ENCODE data around the gene ZC3H12D.
"Not testable (repeated sequence)": the region's sequence is repeated elsewhere in the genome, so short reads cannot be mapped to it uniquely, and the experiment has no call there.

Gene ZC3H12D

GRCh38 chr6:149460249-149460648, 24.6 kb downstream of the ZC3H12D start:
- not testable (repeated sequence) for DNase-seq (ENCODE audit: extremely low read depth in 1 of 2, low read depth in 1 of 2)

- DNase-seq (ENCODE audit: extremely low read depth in 1 of 2, low read depth in 1 of 2): no peak
Observed at GRCh38 chr6:149459761-149460160, 25.1 kb downstream of the ZC3H12D start.

DNA sequence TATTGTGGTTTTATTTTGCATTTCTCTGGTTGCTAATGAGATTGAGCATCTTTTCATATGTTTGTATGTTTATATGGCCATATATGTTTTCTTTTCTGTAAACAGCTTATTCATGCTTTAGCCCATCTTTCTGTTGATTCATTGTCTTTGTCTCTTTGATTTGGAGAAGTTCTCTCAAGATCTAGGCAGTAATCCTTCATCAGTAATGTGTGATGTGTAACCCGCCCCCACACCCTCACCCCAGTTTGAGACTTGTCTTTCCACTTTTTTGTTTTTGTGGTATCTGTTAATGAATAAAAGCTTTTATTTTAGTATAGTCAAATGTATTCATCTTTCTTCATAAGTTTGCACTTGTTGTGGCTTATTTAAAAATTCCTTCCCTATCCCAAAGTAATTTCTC, 26.0 kb downstream of the ZC3H12D start:
- DNase-seq (ENCODE audit: extremely low read depth in 1 of 2, low read depth in 1 of 2): no peak

- no peak for DNase-seq (ENCODE audit: extremely low read depth in 1 of 2, low read depth in 1 of 2)
Observed at GRCh38 chr6:149458196-149458595, 26.6 kb downstream of the ZC3H12D start.

DNA sequence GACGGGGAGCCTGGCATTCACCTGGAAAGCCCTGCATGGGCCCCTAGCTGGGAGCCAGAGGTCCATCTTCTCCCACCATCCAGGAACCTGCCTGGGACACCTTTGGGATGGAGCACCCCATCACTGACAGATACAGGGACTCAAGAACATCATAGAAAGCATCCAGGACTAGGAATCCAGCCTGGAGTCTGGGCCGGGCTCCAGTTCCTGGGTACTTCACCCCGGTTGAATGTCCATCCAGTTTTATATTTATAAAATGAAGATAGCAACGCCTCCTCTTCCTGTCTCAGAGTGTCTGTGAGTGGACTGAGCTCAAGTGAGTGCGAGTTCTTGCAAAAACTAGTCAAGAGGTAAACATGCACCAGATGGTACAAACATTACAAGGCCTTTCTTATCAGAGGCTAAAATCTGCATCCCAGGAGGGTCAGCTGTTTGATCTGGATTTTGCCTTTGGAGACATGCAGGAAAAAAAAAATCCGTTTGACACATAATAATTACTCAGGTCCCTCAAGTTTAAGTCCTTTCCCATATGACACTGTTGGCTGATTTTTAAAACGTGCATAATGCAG, 27.4 kb downstream of the ZC3H12D start:
- no peak for DNase-seq (ENCODE audit: extremely low read depth in 1 of 2, low read depth in 1 of 2)

GRCh38 chr6:149456311-149457021, 28.3 kb downstream of the ZC3H12D start:
- DNase-seq (ENCODE audit: extremely low read depth in 1 of 2, low read depth in 1 of 2): no peak

DNA sequence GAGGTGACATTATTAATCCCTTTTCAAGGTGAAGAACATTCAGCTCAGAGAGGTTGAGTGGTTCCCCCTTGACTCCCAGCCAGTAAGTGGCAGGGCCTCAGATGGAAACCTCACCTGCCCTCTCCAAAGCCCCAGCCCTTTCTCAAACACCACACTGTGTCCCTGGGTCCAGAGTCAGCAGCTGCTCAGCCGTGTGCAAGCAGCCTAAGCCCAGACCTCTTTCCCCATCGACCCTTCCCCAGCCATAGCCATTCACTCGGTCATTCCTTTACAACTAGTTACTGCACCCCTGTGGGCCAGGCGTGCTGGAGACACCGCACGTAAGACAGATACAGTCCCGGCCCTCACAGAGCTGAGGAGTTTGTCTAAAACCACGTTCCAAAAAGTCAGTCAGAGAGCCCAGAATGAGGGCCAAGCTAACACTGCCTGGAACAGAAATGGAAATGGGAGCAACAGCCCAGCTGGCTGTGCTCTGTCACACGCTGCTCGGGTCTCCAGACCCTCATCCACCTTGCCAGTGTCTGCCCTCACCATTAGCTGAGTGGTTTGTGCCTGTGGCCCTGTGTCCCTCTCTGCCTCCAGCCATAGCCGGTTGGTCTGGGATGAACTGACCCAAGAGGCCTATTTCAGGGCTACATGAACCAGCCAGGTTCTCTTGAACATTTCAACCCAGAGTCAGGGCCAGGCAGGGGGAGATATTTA, 29.6 kb downstream of the ZC3H12D start:
- no peak for DNase-seq (ENCODE audit: extremely low read depth in 1 of 2, low read depth in 1 of 2)

- no peak for DNase-seq (ENCODE audit: extremely low read depth in 1 of 2, low read depth in 1 of 2)
Observed at GRCh38 chr6:149454346-149454848, 30.4 kb downstream of the ZC3H12D start.

DNA sequence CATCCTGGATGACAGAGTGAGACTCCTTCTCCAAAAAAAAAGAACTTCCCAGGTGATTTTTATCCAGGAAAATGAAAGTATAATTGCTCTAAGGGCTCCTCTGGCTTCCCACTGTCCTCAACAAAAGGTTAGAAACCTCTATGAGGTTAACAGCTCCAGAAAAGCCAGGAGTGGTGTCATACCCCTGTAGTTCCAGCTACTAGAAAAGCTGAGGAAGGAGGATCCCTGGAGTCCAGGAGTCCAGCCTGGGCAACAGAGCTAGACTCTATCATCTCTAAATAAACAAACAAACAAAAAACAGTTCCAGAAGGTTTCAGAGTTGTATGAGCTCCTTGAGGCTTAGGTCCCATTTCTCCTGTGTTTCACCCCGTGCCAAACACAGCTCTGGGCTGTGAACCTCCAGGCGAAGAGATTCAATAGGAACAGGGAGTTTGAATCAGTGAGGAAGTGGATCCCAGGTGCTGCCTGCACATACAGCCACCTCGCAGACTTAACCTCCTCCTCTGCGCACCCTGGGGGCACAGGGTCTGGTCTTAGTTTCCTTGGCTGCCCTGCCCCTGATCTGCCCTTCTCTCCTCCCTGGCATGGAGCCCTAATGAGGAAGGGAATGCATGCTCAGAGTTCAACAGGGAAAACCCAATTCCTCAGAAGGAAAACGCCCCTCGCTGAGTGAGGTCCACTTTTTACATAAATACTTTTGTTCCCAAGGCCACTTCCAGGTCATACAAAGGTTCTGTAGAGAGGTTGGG, 31.0 kb downstream of the ZC3H12D start:
- no peak for DNase-seq (ENCODE audit: extremely low read depth in 1 of 2, low read depth in 1 of 2)

DNA sequence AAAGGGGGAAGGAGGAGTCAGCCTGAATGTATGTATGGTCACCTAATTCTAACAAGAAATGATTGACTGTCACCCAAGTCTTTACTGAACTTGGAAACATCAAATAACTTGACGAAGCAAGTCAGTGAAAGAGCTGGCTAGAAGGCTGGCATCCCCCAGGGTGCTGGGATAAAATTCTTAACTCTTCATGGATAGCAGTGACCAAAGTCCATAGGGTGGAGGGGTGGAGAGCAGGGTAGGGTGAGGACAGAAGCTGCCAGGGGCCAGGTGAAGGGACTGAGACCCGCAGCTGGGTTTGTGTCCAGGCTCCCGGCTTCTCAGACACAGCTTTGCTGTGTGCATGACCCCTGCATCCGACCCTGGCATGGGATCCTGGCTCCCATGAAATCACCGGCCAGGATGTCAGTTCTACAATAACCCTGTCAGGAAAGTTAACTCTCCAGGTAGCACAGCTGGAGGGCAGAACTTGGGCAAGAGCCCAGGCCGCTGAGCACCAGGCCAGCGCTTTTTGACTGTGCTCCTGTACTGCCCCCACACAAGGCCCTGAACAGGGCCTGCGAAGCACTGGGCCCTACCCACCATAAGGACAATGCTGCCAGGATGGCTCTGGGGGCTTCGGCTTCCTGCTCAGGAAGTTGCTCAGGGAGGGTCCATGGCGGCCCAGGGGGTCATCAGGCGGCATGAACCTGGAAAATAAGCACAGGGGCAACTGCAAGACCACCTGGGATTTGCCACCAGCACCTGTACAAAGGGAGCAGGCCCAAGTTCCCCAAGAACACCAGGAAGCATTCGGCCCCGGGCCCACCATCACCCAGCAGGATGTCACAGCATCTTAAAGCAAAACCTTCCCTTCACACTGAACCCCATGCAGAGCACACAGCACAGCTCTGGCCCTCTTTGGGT, 32.5 kb downstream of the ZC3H12D start:
- DNase-seq (ENCODE audit: extremely low read depth in 1 of 2, low read depth in 1 of 2): no peak

DNA sequence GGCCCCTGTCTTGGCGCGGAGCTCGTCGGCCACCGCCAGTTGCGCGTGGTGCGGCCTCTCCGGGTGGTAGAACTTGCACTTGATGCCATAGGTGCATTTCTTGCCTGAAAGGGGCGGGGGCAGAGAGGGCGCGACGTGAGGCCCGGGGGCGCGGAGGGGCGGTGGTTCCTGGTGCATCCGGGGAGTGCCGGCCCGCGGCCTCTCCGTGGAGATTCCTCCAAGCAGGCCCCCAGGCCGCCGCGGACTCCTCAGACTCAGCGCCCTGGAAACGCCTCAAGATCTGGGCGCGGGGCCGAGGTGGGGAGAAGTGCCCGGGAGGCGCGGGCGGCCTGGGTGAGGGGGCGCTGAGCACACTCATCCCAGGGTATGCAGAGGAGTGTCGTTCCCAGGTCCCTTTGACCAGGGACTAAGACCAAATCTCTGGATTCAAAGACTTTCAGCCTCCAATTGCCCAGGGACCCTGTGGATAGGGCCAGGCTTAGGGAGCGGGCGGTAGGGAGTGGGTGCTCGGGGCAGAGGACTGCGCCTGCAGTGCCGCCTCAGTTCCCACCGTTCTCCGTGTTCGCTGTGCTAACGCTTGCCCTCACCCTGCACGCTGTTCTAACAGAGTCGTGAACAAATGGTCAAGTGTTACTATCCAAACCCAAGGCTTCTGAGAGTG, 33.3 kb downstream of the ZC3H12D start:
- no peak for DNase-seq (ENCODE audit: extremely low read depth in 1 of 2, low read depth in 1 of 2)

DNA sequence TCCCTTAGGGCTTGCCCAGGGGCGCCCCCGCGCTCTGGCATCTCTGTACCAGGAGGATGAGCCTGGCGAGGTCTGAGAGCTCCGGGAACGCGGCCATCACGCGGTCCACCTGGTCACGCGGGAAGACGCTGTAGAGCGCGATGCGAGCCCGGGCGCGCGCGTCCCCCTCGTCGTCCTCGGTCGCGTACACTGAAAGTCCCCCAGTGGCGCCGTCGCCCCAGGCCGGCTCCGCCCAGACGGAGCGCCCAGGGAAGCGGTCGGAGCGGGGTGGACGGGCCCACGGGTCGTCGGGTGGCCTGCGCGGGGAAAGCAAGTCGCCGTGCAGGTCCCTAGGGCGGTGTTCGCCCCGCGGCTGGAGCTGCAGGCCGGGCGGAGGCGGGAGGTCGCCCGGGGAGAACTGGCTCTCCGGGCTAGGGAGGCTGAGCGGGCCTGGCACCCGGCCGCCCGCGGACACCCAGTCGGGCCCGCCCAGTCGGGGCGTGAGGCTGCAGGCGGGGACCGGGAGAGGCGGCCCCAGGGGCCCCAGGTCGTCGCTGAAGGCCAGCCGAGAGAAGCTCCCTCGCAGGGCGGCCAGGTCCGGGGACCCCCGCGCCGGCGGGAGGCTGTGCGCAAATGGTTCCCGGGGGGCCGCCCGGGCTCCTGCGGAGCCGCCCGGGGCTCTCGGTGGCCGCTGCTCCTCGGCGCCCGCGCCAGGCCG, 34.0 kb downstream of the ZC3H12D start:
- no peak for DNase-seq (ENCODE audit: extremely low read depth in 1 of 2, low read depth in 1 of 2)

DNA sequence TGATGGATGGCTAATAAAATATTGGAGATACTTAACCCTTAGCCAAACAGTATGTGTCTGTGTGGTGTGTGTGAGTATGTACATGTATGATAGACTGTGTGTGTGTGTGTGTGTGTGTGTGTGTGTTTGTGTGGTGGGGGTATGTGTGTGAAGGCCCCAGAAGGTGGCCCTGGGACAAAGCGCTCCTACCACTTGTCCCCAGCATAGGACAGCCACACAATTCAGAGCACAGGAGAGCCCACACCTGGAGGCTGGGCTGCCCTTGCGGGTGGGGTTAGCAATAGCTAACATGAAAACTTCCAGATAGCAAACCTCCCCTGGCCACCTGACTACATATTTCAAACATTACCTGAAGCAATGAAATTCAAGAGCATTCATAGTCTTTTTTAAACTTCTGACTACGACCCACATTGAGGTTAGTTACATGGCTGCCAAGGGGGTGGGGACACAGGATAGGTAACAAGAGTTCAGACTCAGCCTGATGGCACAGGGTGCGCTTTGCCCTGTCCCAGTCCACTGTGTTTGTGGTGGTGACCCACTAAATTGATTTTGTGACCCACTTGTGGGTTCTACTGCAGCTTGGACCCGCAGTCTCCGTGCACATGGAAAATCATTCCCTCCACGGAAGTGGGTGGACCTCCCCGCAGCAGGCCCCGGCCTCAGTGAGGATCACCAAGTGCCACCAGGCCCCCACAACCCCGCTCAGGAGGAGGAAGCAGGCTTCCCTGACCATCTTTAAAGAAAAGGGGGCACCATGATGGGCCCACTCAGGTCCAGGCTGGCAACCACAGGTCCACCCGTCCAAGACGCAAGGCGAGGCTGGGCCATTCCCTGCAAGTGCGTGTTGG, 34.8 kb downstream of the ZC3H12D start:
- no peak for DNase-seq (ENCODE audit: extremely low read depth in 1 of 2, low read depth in 1 of 2)

GRCh38 chr6:149448821-149449453, 35.9 kb downstream of the ZC3H12D start:
- DNase-seq (ENCODE audit: extremely low read depth in 1 of 2, low read depth in 1 of 2): no peak

GRCh38 chr6:149446791-149447376, 37.9 kb downstream of the ZC3H12D start:
- DNase-seq (ENCODE audit: extremely low read depth in 1 of 2, low read depth in 1 of 2): no peak

GRCh38 chr6:149445573-149445972, 39.2 kb downstream of the ZC3H12D start:
- no peak for DNase-seq (ENCODE audit: extremely low read depth in 1 of 2, low read depth in 1 of 2)

DNA sequence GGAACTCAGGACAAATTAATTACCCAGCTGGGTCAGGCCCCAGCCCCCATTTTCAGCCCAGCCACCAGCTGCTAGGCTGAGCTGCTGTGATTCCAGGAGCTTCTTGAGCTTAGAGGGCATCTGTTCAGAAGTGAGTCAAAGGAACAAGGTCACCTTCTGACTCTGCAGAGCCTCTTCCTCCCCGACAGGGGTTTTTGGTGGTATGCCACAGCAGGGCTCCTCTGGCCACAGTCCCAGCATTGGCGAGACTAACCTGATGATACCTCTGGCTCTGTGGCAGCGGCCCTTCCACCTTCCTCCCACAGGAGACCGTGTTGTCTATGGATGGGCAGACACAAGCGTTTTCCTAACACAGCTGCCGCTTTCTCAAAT, 39.7 kb downstream of the ZC3H12D start:
- DNase-seq (ENCODE audit: extremely low read depth in 1 of 2, low read depth in 1 of 2): no peak
